Measurements from ENCODE around the gene SPACA4.

The SPACA4 gene

GRCh38 chr19:48656840-48657474 lies 50.4 kb downstream of the SPACA4 start:
- no peak overlapping the region for H3K4me3 ChIP-seq (ENCODE audit: low read depth, low read length)
- no peak for TF ChIP-seq CTCF (IDR thresholded peaks at IDR 0.05; ENCODE audit: borderline replicate concordance, insufficient read depth, low read depth, low read length)
